ENCODE results near the gene NPTX2. TPM values are rescaled to one million over a fixed set of nuclear protein-coding genes. Genes with fewer than 3 reads are reported as not detected.
A peak's percentile ranks its signal among the peaks of the same experiment; 100 is the strongest.

NPTX2 gene
- total and polyA plus RNA-seq, 2 of the 8 experiments (the other 6 are each of a cell fraction or from before 2014, with no cell fraction given), result 18.4 to 19.2 TPM

DNA sequence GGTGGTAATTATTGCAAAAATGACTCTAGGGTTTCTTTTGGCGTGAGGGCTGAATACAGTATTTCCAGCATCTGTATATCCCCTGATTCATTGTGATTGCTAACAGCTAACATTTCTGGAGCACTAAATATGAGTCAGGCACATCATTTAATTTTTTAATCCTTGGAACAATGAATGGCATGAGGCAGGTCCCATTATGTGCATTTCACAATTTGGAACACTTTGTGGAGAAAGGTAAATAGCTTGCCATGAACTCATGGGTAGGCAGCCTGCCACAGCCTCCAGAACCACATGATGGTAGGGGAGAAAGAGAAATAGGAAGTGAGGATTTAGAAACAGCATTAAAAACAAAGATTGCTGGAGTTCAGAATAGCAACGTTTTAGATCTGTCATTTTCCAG lies 1.7 kb downstream of the NPTX2 start:
- CTCF ChIA-PET (ENCODE audit: partially characterized antibody), result interaction anchor here (0.9 to 4.6 kb wide), 11 partner anchors 10 to 354 kb away, joined by 3 to 22 read pairs (median 3); no protein-coding TSS in a partner anchor
- 35% methylated on average over 2 of the region's 2 CpGs; no CpG with 5 or more reads in 1 of the 2 experiments for WGBS, 2 experiments (ENCODE audit: extremely low coverage in 1 of 2, insufficient coverage in 1 of 2, insufficient read length in 1 of 2, insufficient replicate concordance in 2 of 2, low coverage in 1 of 2, low lambda C conversion rate in 2 of 2, missing lambda C conversion rate in 1 of 2)
- Histone ChIP-seq H2BK120ac (replicated peaks; ENCODE audit: low read depth, low read length) (no peak overlapping the region), H3K4ac (replicated peaks; ENCODE audit: insufficient read length, low read depth, low read length) (no peak overlapping the region), H3K9ac (replicated peaks in 1 of 4; ENCODE audit: extremely low read depth in 1 of 4, low read depth in 3 of 4, low read length in 3 of 4) (peak overlapping the region in 1 of 4 experiments; percentile 38; a peak in 1 of 7 replicates), H2AK5ac (ENCODE audit: low read depth, low read length) (no peak overlapping the region), H3K56ac (replicated peaks; ENCODE audit: insufficient read length, low read depth, low read length) (no peak overlapping the region), H3K4me1 (replicated peaks in 1 of 4; ENCODE audit: control insufficient read depth in 3 of 4, insufficient read depth in 4 of 4, low read length in 3 of 4) (peaks cover 0 to 8% (median 3%) of the 10 kb centered on the region in 4 experiments), H3K79me1 (ENCODE audit: low read depth, low read length) (no peaks in the 10 kb centered on the region), H2BK12ac (ENCODE audit: low read depth, low read length) (no peak overlapping the region), H3K9me3 (ENCODE audit: insufficient read depth in 2 of 2, low read depth in 1 of 2, low read length in 1 of 2) (no peaks in the 10 kb centered on the region), H4K91ac (replicated peaks; ENCODE audit: insufficient read length, low read length) (no peak overlapping the region), H3K79me2 (ENCODE audit: control insufficient read depth in 1 of 2, insufficient read depth in 2 of 2, low read length in 2 of 2) (no peaks in the 10 kb centered on the region), H3K4me2 (ENCODE audit: insufficient read depth in 1 of 2, low read depth in 2 of 2, low read length in 2 of 2) (peak overlapping the region; percentile 33 to 76; a peak in 2 of 4 replicates), H2BK15ac (ENCODE audit: low read length) (no peak overlapping the region), H2AFZ (ENCODE audit: low read length) (no peak overlapping the region), H3K27ac (ENCODE audit: low read depth, low read length) (no peak overlapping the region), H3K23ac (ENCODE audit: insufficient read length) (no peak overlapping the region), H4K5ac (ENCODE audit: insufficient read length, low read depth, low read length) (no peak overlapping the region), H2BK5ac (ENCODE audit: low read depth, low read length) (no peak overlapping the region), H3K23me2 (ENCODE audit: low read depth, low read length) (peaks cover 18% of the 10 kb centered on the region; the same call in 1 of the 2 replicates), H4K20me1 (replicated peaks in 1 of 2; ENCODE audit: control insufficient read depth in 1 of 2, insufficient read depth in 2 of 2, low read length in 2 of 2) (peaks cover 0 to 24% of the 10 kb centered on the region in 2 experiments), H4K8ac (ENCODE audit: extremely low read depth, insufficient read depth, low read length) (no peak overlapping the region), H3K4me3 (ENCODE audit: extremely low read depth in 1 of 4, insufficient read depth in 2 of 4, low read depth in 3 of 4, low read length in 4 of 4) (peak overlapping the region in 1 of 4 experiments; percentile 46; a peak in 2 of 8 replicates), H3K27me3 (replicated peaks in 1 of 4; ENCODE audit: control insufficient read depth in 3 of 4, extremely low read depth in 1 of 4, insufficient read depth in 3 of 4, low read length in 3 of 4) (peaks cover 12 to 59% (median 42%) of the 10 kb centered on the region in 4 experiments), H3K14ac (ENCODE audit: insufficient read length) (no peak overlapping the region), H3K18ac (ENCODE audit: extremely low read depth, low read length) (no peak overlapping the region), H3K36me3 (ENCODE audit: control insufficient read depth in 2 of 4, insufficient read depth in 4 of 4, low read length in 3 of 4) (no peaks in the 10 kb centered on the region), H2BK20ac (ENCODE audit: low read length) (no peak overlapping the region)
- DNase-seq (ENCODE audit: low read depth in 1 of 2, low spot score in 2 of 2) (no peak), FAIRE-seq (no peak)
- POLR2A ChIA-PET (ENCODE audit: partially characterized antibody), result interaction anchor here (0.9 to 2.1 kb wide), 6 partner anchors 10 to 332 kb away, joined by 3 to 15 read pairs (median 4); partner anchors contain the start of gene BAIAP2L1
- TF ChIP-seq NRF1 (IDR thresholded peaks at IDR 0.05; ENCODE audit: low read depth, low read length) (no peak), EGR1 (IDR thresholded peaks at IDR 0.05; ENCODE audit: borderline replicate concordance, low read depth, low read length) (no peak), KDM1A (IDR thresholded peaks at IDR 0.05; ENCODE audit: borderline replicate concordance, low read length) (no peak), SAP30 (IDR thresholded peaks at IDR 0.05; ENCODE audit: insufficient read depth, insufficient replicate concordance, low read length) (no peak), POU5F1 (IDR thresholded peaks at IDR 0.05; ENCODE audit: low read depth, low read length) (no peak), EZH2 (IDR thresholded peaks at IDR 0.05; ENCODE audit: low read depth, low read length, severe bottlenecking) (no peak), SIRT6 (IDR thresholded peaks at IDR 0.05; ENCODE audit: low read length) (no peak), TEAD4 (IDR thresholded peaks at IDR 0.05; ENCODE audit: low read depth, low read length) (no peak), SP2 (IDR thresholded peaks at IDR 0.05; ENCODE audit: low read length) (no peak), JUND (IDR thresholded peaks at IDR 0.05; ENCODE audit: low read length) (no peak), SIX5 (IDR thresholded peaks at IDR 0.05; ENCODE audit: low read depth, low read length) (no peak), TBP (IDR thresholded peaks at IDR 0.05; ENCODE audit: low read depth, low read length) (no peak)
- TF ChIP-seq, protein P1, sequence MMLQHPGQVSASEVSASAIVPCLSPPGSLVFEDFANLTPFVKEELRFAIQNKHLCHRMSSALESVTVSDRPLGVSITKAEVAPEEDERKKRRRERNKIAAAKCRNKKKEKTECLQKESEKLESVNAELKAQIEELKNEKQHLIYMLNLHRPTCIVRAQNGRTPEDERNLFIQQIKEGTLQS (IDR thresholded peaks at IDR 0.05; ENCODE audit: insufficient read depth, low read depth, low read length), result no peak
